ENCODE data around the gene NR0B1.

The NR0B1 gene

GRCh38 chrX:30278365-30278764 is 30.8 kb downstream of the NR0B1 start:
- H3K4me3 ChIP-seq (ENCODE audit: low read depth, low read length): no peak overlapping the region
- TF ChIP-seq CTCF (IDR thresholded peaks at IDR 0.05; ENCODE audit: borderline replicate concordance, insufficient read depth, low read depth, low read length): no peak

GRCh38 chrX:30275498-30275897 is 33.7 kb downstream of the NR0B1 start:
- no peak overlapping the region for H3K4me3 ChIP-seq (ENCODE audit: low read depth, low read length)
- no peak for TF ChIP-seq CTCF (IDR thresholded peaks at IDR 0.05; ENCODE audit: borderline replicate concordance, insufficient read depth, low read depth, low read length)

- H3K4me3 ChIP-seq (ENCODE audit: low read depth, low read length): no peak overlapping the region
- no peak for TF ChIP-seq CTCF (IDR thresholded peaks at IDR 0.05; ENCODE audit: borderline replicate concordance, insufficient read depth, low read depth, low read length)
Observed at GRCh38 chrX:30270639-30271038, 38.6 kb downstream of the NR0B1 start.

GRCh38 chrX:30262763-30263162 is 46.4 kb downstream of the NR0B1 start:
- no peak for TF ChIP-seq CTCF (IDR thresholded peaks at IDR 0.05; ENCODE audit: borderline replicate concordance, insufficient read depth, low read depth, low read length)
- H3K4me3 ChIP-seq (ENCODE audit: low read depth, low read length): no peak overlapping the region

- H3K4me3 ChIP-seq (ENCODE audit: low read depth, low read length): no peak overlapping the region
- TF ChIP-seq CTCF (IDR thresholded peaks at IDR 0.05; ENCODE audit: borderline replicate concordance, insufficient read depth, low read depth, low read length): no peak
Observed at GRCh38 chrX:30261012-30261411, 48.2 kb downstream of the NR0B1 start.

- H3K4me3 ChIP-seq (ENCODE audit: low read depth, low read length): no peak overlapping the region
- no peak for TF ChIP-seq CTCF (IDR thresholded peaks at IDR 0.05; ENCODE audit: borderline replicate concordance, insufficient read depth, low read depth, low read length)
Observed at GRCh38 chrX:30259927-30260326, 49.3 kb downstream of the NR0B1 start.

Measured in GM12875 (cell line).